Measurements from ENCODE around the gene TMTC1. TPM values are rescaled to one million over a fixed set of nuclear protein-coding genes. Genes with fewer than 3 reads are reported as not detected.
A peak's percentile ranks its signal among the peaks of the same experiment; 100 is the strongest.

The TMTC1 gene
- total and polyA plus RNA-seq, 2 donors (not counting 1 experiment from before 2014, with no cell fraction given), result 62.2 to 222 TPM

DNA sequence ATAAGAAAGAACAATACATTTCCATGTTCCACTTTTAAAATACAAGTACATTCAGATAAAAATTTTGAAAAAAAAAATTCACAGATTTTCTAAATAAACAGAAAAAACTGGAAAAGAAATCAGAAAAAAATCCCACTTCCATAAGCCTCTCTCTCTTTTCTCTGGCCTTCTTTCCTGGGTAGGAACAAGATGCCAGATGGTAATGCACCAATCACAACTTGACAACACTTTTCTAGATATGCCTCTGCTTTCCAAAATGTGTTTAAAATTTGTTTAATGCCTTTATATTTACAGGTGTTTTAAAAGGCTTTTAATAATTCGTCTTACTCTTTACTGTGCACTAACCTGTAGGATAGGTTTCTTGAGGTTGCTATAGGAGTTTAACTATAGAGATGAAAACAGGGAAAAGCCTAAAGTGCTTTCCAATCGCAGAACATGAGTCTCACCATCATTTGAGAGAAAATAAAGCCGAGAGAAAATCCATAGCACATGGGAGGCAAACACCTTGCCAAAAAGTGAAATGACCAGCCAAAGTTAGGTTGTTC, 74.2 kb downstream of the TMTC1 start:
- no peak overlapping the region for H3K27ac ChIP-seq (ENCODE audit: insufficient read depth, low read length)
- no peak overlapping the region for H2AFZ ChIP-seq (ENCODE audit: low read length)
- no peak overlapping the region for H3K9ac ChIP-seq (ENCODE audit: insufficient read depth, low read length)
- no peak overlapping the region for H3K4me3 ChIP-seq (replicated peaks in 1 of 4; ENCODE audit: control extremely low read depth in 1 of 4, insufficient read depth in 1 of 4, low read depth in 3 of 4, low read length in 4 of 4)
- no peak overlapping the region for H3K4me2 ChIP-seq (ENCODE audit: extremely low read depth, insufficient read depth, low read length)
- no peak for DNase-seq (ENCODE audit: low read depth in 2 of 2)
- H4K20me1 ChIP-seq (ENCODE audit: control insufficient read depth, extremely low read depth, insufficient read depth, low read length), result no peaks in the 10 kb centered on the region
- no peaks in the 10 kb centered on the region for H3K36me3 ChIP-seq (ENCODE audit: control insufficient read depth, insufficient read depth, low read length)
- H3K79me2 ChIP-seq (ENCODE audit: control insufficient read depth, insufficient read depth, low read length), result no peaks in the 10 kb centered on the region
- peaks cover 2% of the 10 kb centered on the region for H3K4me1 ChIP-seq (ENCODE audit: control insufficient read depth, extremely low read depth, insufficient read depth, low read length)
- TF ChIP-seq CTCF (conservative IDR thresholded peaks at IDR 0.05 in 1 of 2, IDR thresholded peaks at IDR 0.05 in 1 of 2; ENCODE audit: low read depth in 1 of 2, low read length in 2 of 2), result no peak
- no peak for TF ChIP-seq EZH2 (IDR thresholded peaks at IDR 0.05; ENCODE audit: low read length, missing control alignments)
- H3K9me3 ChIP-seq (ENCODE audit: control insufficient read depth, insufficient read depth, low read depth, low read length), result no peaks in the 10 kb centered on the region
- no peaks in the 10 kb centered on the region for H3K27me3 ChIP-seq (ENCODE audit: control insufficient read depth, insufficient read depth, low read length)

DNA sequence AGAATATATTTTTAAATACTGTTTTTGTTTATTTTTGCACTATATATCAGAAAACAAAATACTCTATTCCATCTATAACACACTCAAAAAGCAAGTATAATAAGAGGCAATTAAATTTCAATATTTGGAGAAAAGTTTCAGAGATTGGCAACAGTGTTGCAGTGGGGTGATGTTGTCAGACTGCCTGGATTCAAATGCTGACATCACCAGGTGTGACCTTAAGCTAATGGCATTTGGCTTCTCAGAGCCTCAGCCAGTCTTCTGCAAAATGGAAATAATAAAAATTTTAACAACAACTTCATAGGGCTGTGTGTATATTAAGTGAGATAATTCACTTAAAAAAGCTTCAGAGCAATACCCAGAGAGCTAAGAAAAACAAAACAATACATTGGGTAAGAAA, 74.7 kb downstream of the TMTC1 start:
- Histone ChIP-seq H4K20me1 (ENCODE audit: control insufficient read depth, extremely low read depth, insufficient read depth, low read length) (no peaks in the 10 kb centered on the region), H3K9me3 (ENCODE audit: control insufficient read depth, insufficient read depth, low read depth, low read length) (no peaks in the 10 kb centered on the region), H3K27ac (ENCODE audit: insufficient read depth, low read length) (no peak overlapping the region), H3K27me3 (ENCODE audit: control insufficient read depth, insufficient read depth, low read length) (no peaks in the 10 kb centered on the region), H3K4me1 (ENCODE audit: control insufficient read depth, extremely low read depth, insufficient read depth, low read length) (peaks cover 2% of the 10 kb centered on the region), H2AFZ (ENCODE audit: low read length) (no peak overlapping the region), H3K4me2 (ENCODE audit: extremely low read depth, insufficient read depth, low read length) (no peak overlapping the region), H3K4me3 (replicated peaks in 1 of 4; ENCODE audit: control extremely low read depth in 1 of 4, insufficient read depth in 1 of 4, low read depth in 3 of 4, low read length in 4 of 4) (no peak overlapping the region), H3K9ac (ENCODE audit: insufficient read depth, low read length) (no peak overlapping the region), H3K79me2 (ENCODE audit: control insufficient read depth, insufficient read depth, low read length) (no peaks in the 10 kb centered on the region), H3K36me3 (ENCODE audit: control insufficient read depth, insufficient read depth, low read length) (no peaks in the 10 kb centered on the region)
- TF ChIP-seq EZH2 (IDR thresholded peaks at IDR 0.05; ENCODE audit: low read length, missing control alignments) (no peak), CTCF (conservative IDR thresholded peaks at IDR 0.05 in 1 of 2, IDR thresholded peaks at IDR 0.05 in 1 of 2; ENCODE audit: low read depth in 1 of 2, low read length in 2 of 2) (no peak)
- peak in 1 of 2 donors; percentile 21 for DNase-seq (ENCODE audit: low read depth in 2 of 2)

DNA sequence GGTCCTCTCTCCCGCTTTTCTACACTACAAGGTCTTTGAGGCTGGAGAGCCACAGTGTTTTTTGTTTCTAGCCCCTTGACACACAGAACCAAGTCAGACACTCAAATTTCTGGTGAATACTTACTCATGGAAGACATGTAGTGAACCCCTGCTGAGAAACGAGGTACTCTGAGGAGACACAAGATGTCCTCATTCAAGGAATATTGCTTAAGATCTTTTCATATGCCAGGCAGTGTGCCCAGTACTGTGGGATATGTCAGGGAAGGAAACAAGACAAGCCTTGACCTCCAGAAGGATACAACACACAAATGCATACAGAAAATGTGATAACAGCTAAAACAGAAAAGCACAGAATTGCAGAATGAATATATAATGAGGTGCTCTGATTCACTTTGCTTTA, 75.9 kb downstream of the TMTC1 start:
- H3K4me3 ChIP-seq (replicated peaks in 1 of 4; ENCODE audit: control extremely low read depth in 1 of 4, insufficient read depth in 1 of 4, low read depth in 3 of 4, low read length in 4 of 4), result no peak overlapping the region
- no peak overlapping the region for H3K27ac ChIP-seq (ENCODE audit: insufficient read depth, low read length)
- DNase-seq (ENCODE audit: low read depth in 2 of 2), result no peak
- H2AFZ ChIP-seq (ENCODE audit: low read length), result no peak overlapping the region
- H3K79me2 ChIP-seq (ENCODE audit: control insufficient read depth, insufficient read depth, low read length), result no peaks in the 10 kb centered on the region
- H3K4me1 ChIP-seq (ENCODE audit: control insufficient read depth, extremely low read depth, insufficient read depth, low read length), result peaks cover 2% of the 10 kb centered on the region
- H3K27me3 ChIP-seq (ENCODE audit: control insufficient read depth, insufficient read depth, low read length), result no peaks in the 10 kb centered on the region
- TF ChIP-seq EZH2 (IDR thresholded peaks at IDR 0.05; ENCODE audit: low read length, missing control alignments), result no peak
- TF ChIP-seq CTCF (conservative IDR thresholded peaks at IDR 0.05 in 1 of 2, IDR thresholded peaks at IDR 0.05 in 1 of 2; ENCODE audit: low read depth in 1 of 2, low read length in 2 of 2), result no peak
- H3K4me2 ChIP-seq (ENCODE audit: extremely low read depth, insufficient read depth, low read length), result no peak overlapping the region
- H4K20me1 ChIP-seq (ENCODE audit: control insufficient read depth, extremely low read depth, insufficient read depth, low read length), result no peaks in the 10 kb centered on the region
- H3K36me3 ChIP-seq (ENCODE audit: control insufficient read depth, insufficient read depth, low read length), result no peaks in the 10 kb centered on the region
- no peaks in the 10 kb centered on the region for H3K9me3 ChIP-seq (ENCODE audit: control insufficient read depth, insufficient read depth, low read depth, low read length)
- H3K9ac ChIP-seq (ENCODE audit: insufficient read depth, low read length), result no peak overlapping the region
